ENCODE measurements around the gene FRAT2. TPM values are rescaled to one million over a fixed set of nuclear protein-coding genes. Genes with fewer than 3 reads are reported as not detected.

FRAT2 gene
- total and polyA plus RNA-seq, 10 of the 15 experiments (the other 5 are each of a cell fraction or from before 2014, with no cell fraction given) = 0.69 to 5.9 (median 3.8) TPM

- TF ChIP-seq STAT1 (conservative IDR thresholded peaks at IDR 0.05) = no peak
- TF ChIP-seq, protein P1, sequence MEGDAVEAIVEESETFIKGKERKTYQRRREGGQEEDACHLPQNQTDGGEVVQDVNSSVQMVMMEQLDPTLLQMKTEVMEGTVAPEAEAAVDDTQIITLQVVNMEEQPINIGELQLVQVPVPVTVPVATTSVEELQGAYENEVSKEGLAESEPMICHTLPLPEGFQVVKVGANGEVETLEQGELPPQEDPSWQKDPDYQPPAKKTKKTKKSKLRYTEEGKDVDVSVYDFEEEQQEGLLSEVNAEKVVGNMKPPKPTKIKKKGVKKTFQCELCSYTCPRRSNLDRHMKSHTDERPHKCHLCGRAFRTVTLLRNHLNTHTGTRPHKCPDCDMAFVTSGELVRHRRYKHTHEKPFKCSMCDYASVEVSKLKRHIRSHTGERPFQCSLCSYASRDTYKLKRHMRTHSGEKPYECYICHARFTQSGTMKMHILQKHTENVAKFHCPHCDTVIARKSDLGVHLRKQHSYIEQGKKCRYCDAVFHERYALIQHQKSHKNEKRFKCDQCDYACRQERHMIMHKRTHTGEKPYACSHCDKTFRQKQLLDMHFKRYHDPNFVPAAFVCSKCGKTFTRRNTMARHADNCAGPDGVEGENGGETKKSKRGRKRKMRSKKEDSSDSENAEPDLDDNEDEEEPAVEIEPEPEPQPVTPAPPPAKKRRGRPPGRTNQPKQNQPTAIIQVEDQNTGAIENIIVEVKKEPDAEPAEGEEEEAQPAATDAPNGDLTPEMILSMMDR (IDR thresholded peaks at IDR 0.05 in 2 of 3, conservative IDR thresholded peaks at IDR 0.05 in 1 of 3; ENCODE audit: control insufficient read depth in 2 of 3, extremely low read depth in 1 of 3, insufficient read depth in 1 of 3, low read depth in 3 of 3, low read length in 3 of 3) = peak in 2 of 3 experiments; percentile 17 to 23; a peak in 1 of 6 replicates
- no peak for TF ChIP-seq BRCA1 (IDR thresholded peaks at IDR 0.05; ENCODE audit: low read depth, low read length)
- TF ChIP-seq POLR2AphosphoS5 (IDR thresholded peaks at IDR 0.05; ENCODE audit: low read length) = no peak
- Histone ChIP-seq H4K20me1 (ENCODE audit: control insufficient read depth, insufficient read depth) (no peaks in the 10 kb centered on the region; the same call in 1 of the 2 replicates), H3K9ac (ENCODE audit: control insufficient read depth, insufficient read depth, low read length) (peak overlapping the region; percentile 47), H3K4me2 (ENCODE audit: control insufficient read depth, insufficient read depth) (peak overlapping the region; percentile 88), H3K4me1 (ENCODE audit: control insufficient read depth, insufficient read depth, low read length) (peaks cover 10% of the 10 kb centered on the region), H3K79me2 (ENCODE audit: control insufficient read depth, insufficient read depth, low read length) (no peaks in the 10 kb centered on the region), H2AFZ (ENCODE audit: control insufficient read depth, low read depth, low read length) (peak overlapping the region; percentile 62), H3K27me3 (replicated peaks in 1 of 2; ENCODE audit: control insufficient read depth in 2 of 2, insufficient read depth in 2 of 2, low read length in 1 of 2) (peaks cover 0 to 9% of the 10 kb centered on the region in 2 experiments; a peak in 1 of 4 replicates), H3K9me3 (replicated peaks; ENCODE audit: control insufficient read depth, insufficient read depth, low read length) (no peaks in the 10 kb centered on the region), H3K4me3 (peak overlapping the region; percentile 89), H3K27ac (ENCODE audit: control insufficient read depth, insufficient read depth) (no peak overlapping the region), H3K36me3 (ENCODE audit: control insufficient read depth in 2 of 2, insufficient read depth in 2 of 2, low read length in 1 of 2) (no peaks in the 10 kb centered on the region)
- 2% methylated on average over 7 of the region's 7 CpGs for WGBS (ENCODE audit: insufficient coverage, insufficient replicate concordance, low lambda C conversion rate, missing lambda C conversion rate)
- no TSS peak for BruUV-seq (replicated peaks)
- SMC1A ChIA-PET (ENCODE audit: uncharacterized antibody, unreplicated experiment) = interaction anchor here (0.7 to 3.4 kb wide), 8 partner anchors 9 to 69 kb away, joined by 3 to 17 read pairs (median 3); no protein-coding TSS in a partner anchor
- FAIRE-seq = no peak
- CTCF ChIA-PET = interaction anchor here (0.8 to 4.0 kb wide), 10 partner anchors 8 to 309 kb away, joined by 3 to 29 read pairs (median 4); no protein-coding TSS in a partner anchor
- intact Hi-C loops (cut with micrococcal nuclease; ENCODE audit: unreplicated experiment) = loop anchor here (5.0 kb wide), 1 partner anchor 41 kb away; the partner anchor contains the start of gene ARHGAP19
- POLR2A ChIA-PET = interaction anchor here (0.6 to 1.8 kb wide), 5 partner anchors 13 to 54 kb away, joined by 3 to 5 read pairs (median 4); partner anchors contain the start of genes ARHGAP19 and FRAT1
- DNase-seq (ENCODE audit: low read depth, low spot score) = no peak
- peak; percentile 32 for ATAC-seq
- RAD21 ChIA-PET (ENCODE audit: unreplicated experiment) = interaction anchor here (1.2 to 2.9 kb wide), 2 partner anchors 11 to 55 kb away, joined by 3 to 14 read pairs; no protein-coding TSS in a partner anchor
- in situ Hi-C loops (cut with MboI) = no loop called here
Measured at GRCh38 chr10:97333351-97333600, 1.3 kb downstream of the FRAT2 start.
